ENCODE data around the gene ZNF382.
"Not testable (repeated sequence)": the region's sequence is repeated elsewhere in the genome, so short reads cannot be mapped to it uniquely, and the experiment has no call there.

The ZNF382 gene

GRCh38 chr19:36605101-36605876 is at the start of gene ZNF382:
TSS of gene ZNF382 (plus strand) at chr19:36605313. CDS start at chr19:36609915, 4,602 bp downstream.
- DNase-seq: peak; percentile 94

DNA sequence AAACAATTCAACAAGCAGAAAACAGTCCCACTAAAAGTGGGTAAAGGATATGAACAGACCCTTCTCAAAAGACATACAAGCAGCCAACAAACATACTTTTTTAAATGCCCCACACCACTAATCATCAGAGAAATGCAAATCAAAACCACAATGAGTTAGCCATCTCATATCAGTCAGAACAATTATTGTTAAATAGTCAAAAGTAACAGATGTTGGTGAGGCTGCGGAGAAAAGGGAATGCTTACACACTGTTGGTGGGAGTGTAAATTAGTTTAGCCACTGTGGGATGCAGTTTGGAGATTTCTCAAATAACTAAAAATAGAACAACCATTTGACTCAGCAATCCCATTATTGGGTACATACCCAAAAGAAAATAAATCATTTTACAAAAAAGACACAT is 40.7 kb upstream of the ZNF382 start:
- DNase-seq: no peak

GRCh38 chr19:36572593-36573019 is 32.5 kb upstream of the ZNF382 start:
- no peak for DNase-seq

- peak; percentile 88 for DNase-seq
Measured at GRCh38 chr19:36573020-36573894, 31.9 kb upstream of the ZNF382 start, which contains the start of gene ZNF529. TSS of gene ZNF529 (minus strand) at chr19:36573292. CDS start at chr19:36572346, 946 bp downstream.

GRCh38 chr19:36573895-36574720 is 31.0 kb upstream of the ZNF382 start:
- DNase-seq: no peak

GRCh38 chr19:36574741-36575140 is 30.4 kb upstream of the ZNF382 start:
- DNase-seq: no peak

- DNase-seq: no peak
Measured at GRCh38 chr19:36577271-36577996, 27.7 kb upstream of the ZNF382 start.

- no peak for DNase-seq
Measured at GRCh38 chr19:36579255-36579654, 25.9 kb upstream of the ZNF382 start.

DNA sequence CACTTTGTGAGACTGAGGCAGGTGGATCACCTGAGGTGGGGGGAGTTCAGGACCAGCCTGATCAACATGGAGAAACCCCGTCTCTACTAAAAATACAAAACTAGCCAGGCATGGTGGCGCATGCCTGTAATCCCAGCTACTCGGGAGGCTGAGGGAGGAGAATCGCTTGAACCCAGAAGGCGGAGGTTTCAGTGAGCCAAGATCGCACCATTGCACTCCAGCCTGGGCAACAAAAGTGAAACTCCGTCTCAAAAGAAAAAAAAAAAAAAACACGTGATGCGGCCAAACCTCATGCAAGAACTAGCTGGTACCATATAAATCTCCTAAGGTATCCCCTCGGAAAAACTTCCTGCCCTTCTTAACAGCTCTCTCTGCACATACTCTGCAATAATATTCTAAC is 2.4 kb upstream of the ZNF382 start:
- not testable (repeated sequence) for DNase-seq

- peak; percentile 91 for DNase-seq
Measured at GRCh38 chr19:36604656-36605100, 435 bp upstream of the ZNF382 start.

DNA sequence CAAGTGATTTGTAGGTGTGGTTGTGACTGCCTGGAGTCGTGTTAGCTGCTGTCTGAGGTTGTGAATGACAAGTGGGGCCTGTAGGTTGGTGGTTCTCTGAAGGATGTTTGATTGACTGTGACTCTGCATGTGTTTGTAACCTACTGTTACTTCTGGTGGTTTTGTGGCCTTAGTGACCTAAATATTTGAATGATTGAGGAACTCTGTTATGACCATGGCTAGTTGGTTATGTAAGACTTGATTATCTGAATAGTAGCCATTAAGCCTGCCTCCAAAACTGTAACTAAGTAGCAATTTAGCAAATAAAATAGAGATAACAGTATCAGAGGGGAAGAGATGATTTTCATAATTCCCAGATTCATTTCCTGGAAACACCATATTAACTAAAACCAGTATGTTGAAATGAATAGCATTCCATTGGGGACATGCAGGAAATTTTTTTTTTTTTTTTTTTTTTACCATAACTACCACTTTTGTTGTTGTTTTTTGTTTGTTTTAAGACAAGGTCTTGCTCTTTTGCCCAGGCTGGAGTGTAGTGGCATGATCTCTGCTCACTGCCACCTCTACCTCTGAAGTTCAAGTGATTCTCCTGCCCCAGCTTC is 865 bp downstream of the ZNF382 start:
- DNase-seq: no peak

DNA sequence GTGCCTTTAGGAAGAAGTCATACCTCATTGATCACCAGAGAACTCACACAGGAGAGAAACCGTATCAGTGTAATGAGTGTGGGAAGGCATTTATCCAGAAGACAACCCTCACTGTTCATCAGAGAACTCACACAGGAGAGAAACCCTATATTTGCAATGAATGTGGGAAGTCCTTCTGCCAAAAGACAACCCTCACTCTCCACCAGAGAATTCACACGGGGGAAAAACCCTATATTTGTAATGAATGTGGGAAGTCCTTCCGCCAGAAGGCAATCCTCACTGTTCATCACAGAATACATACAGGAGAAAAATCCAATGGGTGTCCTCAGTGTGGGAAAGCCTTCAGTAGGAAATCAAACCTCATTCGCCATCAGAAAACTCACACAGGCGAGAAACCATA is 21.9 kb downstream of the ZNF382 start:
- DNase-seq: no peak

- no peak for DNase-seq
Measured at GRCh38 chr19:36635342-36635741, 30.2 kb downstream of the ZNF382 start.

GRCh38 chr19:36638862-36639510 is 33.9 kb downstream of the ZNF382 start:
- DNase-seq: no peak

GRCh38 chr19:36646746-36647145 is 41.6 kb downstream of the ZNF382 start:
- DNase-seq: no peak

DNA sequence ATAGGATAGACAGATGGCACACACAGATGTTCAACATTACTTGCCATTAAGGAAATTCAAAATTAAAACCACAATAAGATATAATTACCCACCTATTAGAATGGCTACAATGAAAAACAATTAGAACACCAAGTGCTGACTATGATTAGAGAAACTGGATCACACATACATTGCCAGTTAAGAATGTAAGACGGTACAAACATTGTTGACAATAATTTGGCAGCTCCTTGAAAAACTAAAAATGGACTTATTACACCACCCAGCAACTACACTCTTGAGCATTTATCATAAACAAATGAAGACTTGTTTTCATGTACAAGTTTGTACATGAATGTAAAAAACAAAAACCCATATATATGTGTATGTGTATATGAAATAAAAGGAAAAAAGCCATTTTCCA is 47.8 kb downstream of the ZNF382 start:
- DNase-seq: no peak

DNA sequence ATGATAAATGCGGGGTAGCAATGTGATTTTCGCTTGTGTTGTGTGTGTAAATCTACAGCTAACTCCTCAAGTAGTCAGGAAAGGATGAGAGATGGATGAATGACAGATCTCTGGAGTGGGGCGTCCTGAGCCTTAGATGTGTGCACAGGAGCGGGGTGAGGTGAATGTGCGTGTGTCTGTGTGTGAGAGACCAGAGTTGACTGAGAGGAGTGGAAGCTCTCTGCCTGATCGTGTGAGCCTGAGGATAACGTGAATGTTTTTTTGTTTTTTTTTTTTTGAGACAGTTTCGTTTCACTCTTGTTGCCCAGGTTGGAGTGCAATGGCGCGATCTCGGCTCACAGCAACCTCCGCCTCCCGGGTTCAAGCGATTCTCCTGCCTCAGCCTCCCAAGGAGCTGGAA is 60.7 kb downstream of the ZNF382 start:
- no peak for DNase-seq

DNA sequence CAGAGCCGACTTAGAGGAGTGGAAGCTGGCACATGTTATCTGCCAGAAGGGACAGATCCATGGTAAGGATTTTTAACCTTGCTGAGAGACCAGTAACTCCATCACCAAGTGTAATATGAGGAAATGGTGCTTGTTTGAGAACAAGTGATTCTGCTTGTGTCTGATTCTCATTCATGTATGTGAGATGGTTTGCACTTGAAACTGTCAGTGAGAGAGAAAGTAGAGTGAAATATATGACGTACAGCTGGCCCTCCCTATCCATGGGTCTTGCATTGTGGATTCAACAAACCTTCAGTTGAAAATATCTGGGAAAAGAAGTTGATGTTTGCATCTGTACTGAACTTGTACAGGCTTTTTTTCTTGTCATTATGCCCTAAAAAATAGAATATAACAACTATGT is 63.5 kb downstream of the ZNF382 start:
- no peak for DNase-seq

- DNase-seq: no peak
Measured at GRCh38 chr19:36672368-36672767, 67.3 kb downstream of the ZNF382 start.

GRCh38 chr19:36674201-36674600 is 69.1 kb downstream of the ZNF382 start:
- DNase-seq: no peak

DNA sequence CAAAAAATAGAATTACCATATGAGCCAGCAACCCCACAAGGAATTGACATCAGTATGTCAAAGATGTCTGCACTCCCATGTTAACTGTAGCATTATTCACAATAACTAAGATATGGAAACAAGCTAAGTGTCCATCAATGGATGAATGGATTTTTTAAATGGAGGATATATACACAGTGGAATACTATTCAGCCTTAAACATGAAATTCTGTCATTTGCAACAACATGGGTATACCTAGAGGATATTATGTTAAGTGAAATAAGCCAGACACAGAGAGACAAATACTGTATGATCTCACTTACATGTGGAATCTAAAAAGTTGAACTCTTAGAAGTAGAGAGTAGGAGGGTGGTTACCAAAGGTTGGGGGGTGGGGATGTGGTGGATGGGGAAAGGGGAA is 74.3 kb downstream of the ZNF382 start:
- DNase-seq: no peak
